IgD-negative memory B cell (primary cell): Measurements from ENCODE around the gene KHK. TPM values are rescaled to one million over a fixed set of nuclear protein-coding genes. Genes with fewer than 3 reads are reported as not detected.

ENCODE experiments used
- H3K27ac Mint-ChIP-seq, 3 donors: one replicate each; pipeline ENCODE4 v1.8.0; 2020 to 2022; ENCODE audit warnings: mild to moderate bottlenecking in 3 of 3, mixed read lengths in 3 of 3, moderate library complexity in 1 of 3
- H3K27me3 Mint-ChIP-seq: one replicate; pipeline ENCODE4 v1.8.0; 2021; ENCODE audit warnings: mixed read lengths
- H3K36me3 Mint-ChIP-seq: one replicate; pipeline ENCODE4 v1.8.0; 2020; ENCODE audit warnings: mild to moderate bottlenecking, mixed read lengths
- H3K4me1 Mint-ChIP-seq, 3 donors: one replicate each; pipeline ENCODE4 v1.8.0; 2020 to 2022; ENCODE audit warnings: mixed read lengths in 3 of 3, mild to moderate bottlenecking in 1 of 3
- H3K4me3 Mint-ChIP-seq, 4 donors: one replicate each; pipeline ENCODE4 v1.8.0; 2020 to 2022; ENCODE audit warnings: mild to moderate bottlenecking in 4 of 4, mixed read lengths in 4 of 4, moderate library complexity in 3 of 4
- H3K9me3 Mint-ChIP-seq, 3 donors: one replicate each; pipeline ENCODE4 v1.8.0; 2020 to 2021; ENCODE audit warnings: mixed read lengths in 3 of 3, mild to moderate bottlenecking in 1 of 3
- polyA plus RNA-seq: library from polyadenylated mRNA; unstranded; fragments of 300-500 nt; fragmentation: Illumina TruSeq; gene quantifications from one replicate; pipeline ENCODE4 v1.2.3, GENCODE V29; 2021

The KHK gene
- polyA plus RNA-seq, 1 donor from 2014 or later, result 6.5 TPM

- H3K4me3 Mint-ChIP-seq, result no peak overlapping the region
- H3K9me3 Mint-ChIP-seq, result no peaks in the 10 kb centered on the region
- no peaks in the 10 kb centered on the region for H3K36me3 Mint-ChIP-seq
- peaks cover 10 to 18% (median 17%) of the 10 kb centered on the region in 3 donors for H3K4me1 Mint-ChIP-seq
- H3K27ac Mint-ChIP-seq, result peak overlapping the region in 1 of 3 donors; percentile 39
- no peaks in the 10 kb centered on the region for H3K27me3 Mint-ChIP-seq
Measured at GRCh38 chr2:27082773-27083409, 3.7 kb upstream of the KHK start.

- Mint-ChIP-seq H3K9me3 (no peaks in the 10 kb centered on the region), H3K27ac (peak overlapping the region in 1 of 3 donors; percentile 39), H3K27me3 (no peaks in the 10 kb centered on the region), H3K4me1 (peaks cover 10 to 18% (median 17%) of the 10 kb centered on the region in 3 donors), H3K36me3 (no peaks in the 10 kb centered on the region), H3K4me3 (peak overlapping the region in 2 of 4 donors; percentile 70 to 89)
Measured at GRCh38 chr2:27083410-27084296, 2.9 kb upstream of the KHK start.

DNA sequence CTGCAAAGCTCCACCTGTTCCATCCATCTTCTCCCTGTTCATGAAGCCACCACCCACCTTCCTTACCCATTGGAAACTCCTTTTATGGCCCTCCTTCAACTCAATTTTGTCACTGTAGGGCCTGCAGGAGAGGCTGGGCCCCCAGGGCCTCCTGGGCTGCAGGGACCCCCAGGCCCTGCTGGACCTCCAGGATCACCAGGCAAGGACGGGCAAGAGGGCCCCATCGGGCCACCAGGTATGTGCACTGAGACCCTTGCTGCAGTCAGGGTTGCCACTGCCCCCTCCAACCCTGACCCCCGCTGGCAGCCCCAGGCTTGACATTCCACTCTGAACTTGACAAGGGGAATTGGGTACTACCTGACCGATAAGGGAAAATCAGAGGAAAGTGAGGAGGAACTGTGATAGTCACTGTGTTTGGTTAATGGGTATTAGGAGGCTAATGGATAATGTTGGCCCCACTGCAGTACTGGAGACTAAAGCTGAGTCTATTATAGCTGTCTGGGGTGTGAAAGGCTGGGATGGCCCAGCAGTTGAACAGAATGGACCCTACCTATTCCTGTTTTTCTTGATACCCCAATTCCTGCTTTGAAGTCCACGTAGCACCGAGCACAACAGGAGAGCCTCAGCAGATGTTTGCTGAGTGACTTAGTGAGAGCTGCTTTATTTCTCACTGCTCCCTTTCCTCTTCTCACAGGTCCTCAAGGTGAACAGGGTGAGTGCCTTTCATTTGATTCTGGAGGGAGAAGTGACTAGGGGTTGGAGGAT lies 2.1 kb upstream of the KHK start:
- H3K4me3 Mint-ChIP-seq, result peak overlapping the region in 3 of 4 donors; percentile 58 to 89 (median 68)
- H3K4me1 Mint-ChIP-seq, result peaks cover 10 to 18% (median 17%) of the 10 kb centered on the region in 3 donors
- no peaks in the 10 kb centered on the region for H3K9me3 Mint-ChIP-seq
- H3K36me3 Mint-ChIP-seq, result no peaks in the 10 kb centered on the region
- H3K27ac Mint-ChIP-seq, result peak overlapping the region in 1 of 3 donors; percentile 82
- no peaks in the 10 kb centered on the region for H3K27me3 Mint-ChIP-seq

GRCh38 chr2:27085062-27085672 lies 1.4 kb upstream of the KHK start:
- Mint-ChIP-seq H3K9me3 (no peaks in the 10 kb centered on the region), H3K36me3 (no peaks in the 10 kb centered on the region), H3K4me3 (peak overlapping the region; percentile 83 to 94 (median 87)), H3K27ac (peak overlapping the region in 1 of 3 donors; percentile 82), H3K27me3 (no peaks in the 10 kb centered on the region), H3K4me1 (peaks cover 10 to 18% (median 17%) of the 10 kb centered on the region in 3 donors)

- no peaks in the 10 kb centered on the region for H3K27me3 Mint-ChIP-seq
- H3K27ac Mint-ChIP-seq, result peak overlapping the region in 1 of 3 donors; percentile 82
- H3K36me3 Mint-ChIP-seq, result no peaks in the 10 kb centered on the region
- no peaks in the 10 kb centered on the region for H3K9me3 Mint-ChIP-seq
- peaks cover 10 to 18% (median 17%) of the 10 kb centered on the region in 3 donors for H3K4me1 Mint-ChIP-seq
- H3K4me3 Mint-ChIP-seq, result peak overlapping the region; percentile 83 to 94 (median 87)
Measured at GRCh38 chr2:27085673-27086089, 891 bp upstream of the KHK start.

- Mint-ChIP-seq H3K4me1 (peaks cover 7 to 13% (median 13%) of the 10 kb centered on the region in 3 donors), H3K36me3 (no peaks in the 10 kb centered on the region), H3K4me3 (peak overlapping the region; percentile 85 to 94 (median 88)), H3K27ac (peak overlapping the region in 2 of 3 donors; percentile 82 to 88), H3K9me3 (no peaks in the 10 kb centered on the region), H3K27me3 (no peaks in the 10 kb centered on the region)
Measured at GRCh38 chr2:27086090-27086723, 365 bp upstream of the KHK start.

DNA sequence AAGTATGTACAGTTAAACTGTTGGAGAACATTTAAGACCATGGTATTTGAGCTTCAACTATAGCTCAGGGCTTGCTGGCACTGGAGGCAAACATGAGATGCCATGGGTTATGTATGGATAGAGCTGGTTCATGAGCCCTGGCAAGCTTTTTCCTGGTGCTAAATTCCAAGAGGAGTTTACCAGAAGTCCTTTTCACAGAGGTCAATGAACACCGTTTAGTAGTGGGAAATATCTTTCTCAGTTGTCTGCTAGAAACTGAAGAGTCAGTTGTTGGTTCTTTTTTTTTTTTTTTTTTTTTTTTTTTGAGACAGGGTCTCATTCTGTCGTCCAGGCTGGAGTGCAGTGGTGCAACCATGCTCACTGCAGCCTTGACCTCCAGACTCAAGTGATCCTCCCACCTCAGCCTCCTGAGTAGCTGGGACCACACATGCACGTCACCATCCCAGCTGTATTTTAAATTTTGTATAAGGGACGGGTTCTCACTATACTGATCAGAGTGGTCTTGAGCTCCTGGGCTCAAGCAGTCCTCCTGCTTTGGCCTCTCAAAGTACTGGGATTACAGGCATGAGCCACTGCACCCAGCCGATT lies 1.3 kb downstream of the KHK start:
- H3K36me3 Mint-ChIP-seq, result no peaks in the 10 kb centered on the region
- H3K9me3 Mint-ChIP-seq, result no peaks in the 10 kb centered on the region
- H3K4me3 Mint-ChIP-seq, result peak overlapping the region; percentile 59 to 89 (median 72)
- peak overlapping the region in 2 of 3 donors; percentile 46 to 54 for H3K27ac Mint-ChIP-seq
- no peaks in the 10 kb centered on the region for H3K27me3 Mint-ChIP-seq
- peaks cover 4 to 8% (median 8%) of the 10 kb centered on the region in 3 donors for H3K4me1 Mint-ChIP-seq

GRCh38 chr2:27088634-27089033 lies 2.1 kb downstream of the KHK start:
- no peaks in the 10 kb centered on the region for H3K9me3 Mint-ChIP-seq
- peak overlapping the region in 1 of 3 donors; percentile 53 for H3K27ac Mint-ChIP-seq
- H3K27me3 Mint-ChIP-seq, result no peaks in the 10 kb centered on the region
- no peaks in the 10 kb centered on the region for H3K36me3 Mint-ChIP-seq
- peaks cover 4 to 8% (median 8%) of the 10 kb centered on the region in 3 donors for H3K4me1 Mint-ChIP-seq
- peak overlapping the region in 2 of 4 donors; percentile 71 to 82 for H3K4me3 Mint-ChIP-seq

DNA sequence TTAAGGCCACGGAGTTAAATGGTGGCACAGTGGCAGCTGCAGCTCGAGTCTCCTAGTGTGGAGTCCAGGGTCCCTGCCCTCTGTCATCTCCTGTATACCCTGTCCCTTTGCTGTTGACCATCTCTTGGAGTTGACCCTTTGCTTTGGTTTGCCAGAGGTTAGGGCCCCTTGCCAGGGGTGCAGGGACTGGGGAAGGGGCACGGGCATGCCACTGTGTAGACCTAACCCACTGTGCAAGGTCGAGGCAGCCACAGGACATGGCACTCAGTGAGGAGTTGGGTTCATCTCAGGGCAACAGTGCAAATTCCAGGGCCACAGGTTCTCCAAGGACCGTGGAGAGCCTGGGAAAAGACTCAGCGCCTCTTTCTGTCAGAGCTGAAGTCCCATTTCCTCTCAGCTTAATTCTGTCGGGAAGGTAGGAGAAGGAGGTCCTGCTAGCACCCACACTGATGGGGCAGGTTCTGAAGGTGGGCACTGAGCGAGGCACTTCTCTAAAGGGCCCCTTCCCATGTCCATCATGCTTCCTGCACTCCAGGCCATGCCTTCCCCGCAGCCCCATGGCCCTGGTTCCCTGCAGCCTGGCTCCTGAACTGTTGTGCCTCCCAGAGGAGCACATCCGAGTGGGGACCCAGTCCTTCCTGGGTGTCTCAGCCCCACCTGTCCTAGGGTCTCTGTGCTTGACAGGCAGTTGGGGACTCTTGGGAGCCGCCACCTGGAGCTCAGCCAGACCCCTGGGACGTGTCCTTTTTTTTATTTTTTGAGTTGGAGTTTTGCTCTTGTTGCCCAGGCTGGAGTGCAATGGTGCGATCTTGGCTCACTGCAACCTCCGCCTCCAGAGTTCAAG lies 2.8 kb downstream of the KHK start:
- Mint-ChIP-seq H3K27me3 (no peaks in the 10 kb centered on the region), H3K36me3 (no peaks in the 10 kb centered on the region), H3K4me1 (peaks cover 4 to 8% (median 8%) of the 10 kb centered on the region in 3 donors), H3K4me3 (peak overlapping the region in 1 of 4 donors; percentile 82), H3K9me3 (no peaks in the 10 kb centered on the region), H3K27ac (no peak overlapping the region)

- no peaks in the 10 kb centered on the region for H3K36me3 Mint-ChIP-seq
- peak overlapping the region in 1 of 4 donors; percentile 63 for H3K4me3 Mint-ChIP-seq
- H3K27me3 Mint-ChIP-seq, result no peaks in the 10 kb centered on the region
- H3K4me1 Mint-ChIP-seq, result peaks cover 4 to 16% (median 8%) of the 10 kb centered on the region in 3 donors
- no peaks in the 10 kb centered on the region for H3K9me3 Mint-ChIP-seq
- H3K27ac Mint-ChIP-seq, result peak overlapping the region in 1 of 3 donors; percentile 31
Measured at GRCh38 chr2:27091746-27092695, 5.4 kb downstream of the KHK start.

- Mint-ChIP-seq H3K4me1 (peaks cover under 1 to 12% (median 5%) of the 10 kb centered on the region in 3 donors), H3K36me3 (no peaks in the 10 kb centered on the region), H3K27me3 (no peaks in the 10 kb centered on the region), H3K4me3 (no peak overlapping the region), H3K9me3 (no peaks in the 10 kb centered on the region), H3K27ac (no peak overlapping the region)
Measured at GRCh38 chr2:27092696-27093429, 6.3 kb downstream of the KHK start.
